Suprapubic skin (tissue), 4 donors: ENCODE results near the gene PAK1IP1. TPM values are rescaled to one million over a fixed set of nuclear protein-coding genes. Genes with fewer than 3 reads are reported as not detected.
"Not testable (repeated sequence)": the region's sequence is repeated elsewhere in the genome, so short reads cannot be mapped to it uniquely, and the experiment has no call there.

Source experiments
- DNase-seq, 2 donors: peaks; one replicate each; pipeline ENCODE4 v3.0.0-alpha.2; 2019; ENCODE audit warnings: low spot score in 2 of 2
- H3K27ac ChIP-seq: fragments of 200-600 bp; sonication (generic); one replicate; pipeline ENCODE4 v1.5.1; 2019
- H3K27me3 ChIP-seq: fragments of 200-600 bp; sonication (generic); one replicate; pipeline ENCODE4 v1.5.1; 2019
- H3K36me3 ChIP-seq: fragments of 200-600 bp; sonication (generic); one replicate; pipeline ENCODE4 v1.5.1; 2019
- H3K4me1 ChIP-seq: fragments of 200-600 bp; sonication (generic); one replicate; pipeline ENCODE4 v1.5.1; 2019
- H3K4me3 ChIP-seq: fragments of 200-600 bp; sonication (generic); one replicate; pipeline ENCODE4 v1.5.1; 2019; ENCODE audit warnings: mild to moderate bottlenecking
- H3K9me3 ChIP-seq: fragments of 200-600 bp; sonication (generic); one replicate; pipeline ENCODE4 v1.5.1; 2019
- CTCF ChIP-seq, 2 donors: fragments of 200-600 bp in 1 of 2; fragments of 450-650 bp in 1 of 2; sonication (generic) in 1 of 2; IDR thresholded peaks; one replicate each; pipeline ENCODE4 v1.5.1; 2016 to 2019; ENCODE audit warnings: antibody characterized with exemption in 2 of 2, mild to moderate bottlenecking in 1 of 2, moderate library complexity in 1 of 2
- EP300 ChIP-seq: sonication (generic); formaldehyde crosslinking; IDR thresholded peaks from one replicate; pipeline ENCODE4 v1.6.1; 2017; ENCODE audit warnings: antibody characterized with exemption
- POLR2A ChIP-seq, 2 donors: fragments of 450-650 bp; IDR thresholded peaks; one replicate each; pipeline ENCODE4 v1.6.1; 2017; ENCODE audit warnings: antibody characterized with exemption in 2 of 2, mild to moderate bottlenecking in 2 of 2, moderate library complexity in 2 of 2
- POLR2AphosphoS5 ChIP-seq, 3 donors: sonication (generic); formaldehyde crosslinking; IDR thresholded peaks; one replicate each; pipeline ENCODE4 v1.6.1; 2017; ENCODE audit warnings: antibody characterized with exemption in 3 of 3
- WGBS: methylation state at CpG from one replicate; pipeline ENCODE4 v1.1.5; 2018; 5-methylcytosine and 5-hydroxymethylcytosine counted together
- total RNA-seq, 4 donors: library from RNA; depleted of rRNA; stranded (reverse); fragments of >200 nt; gene quantifications; one replicate each; pipeline ENCODE4 v1.1.0, GENCODE V29; 2016

Gene PAK1IP1
- total RNA-seq, 4 donors from 2014 or later, result 8.8 to 17.5 (median 13.4) TPM

GRCh38 chr6:10662207-10662606 lies 32.6 kb upstream of the PAK1IP1 start:
- H3K9me3 ChIP-seq, result no peaks in the 10 kb centered on the region
- TF ChIP-seq CTCF (IDR thresholded peaks at IDR 0.05), result no peak
- TF ChIP-seq POLR2AphosphoS5 (IDR thresholded peaks at IDR 0.05), result no peak
- no peak for TF ChIP-seq EP300
- TF ChIP-seq POLR2A (IDR thresholded peaks at IDR 0.05), result no peak
- no peaks in the 10 kb centered on the region for H3K36me3 ChIP-seq
- no peak for DNase-seq
- H3K27me3 ChIP-seq, result no peaks in the 10 kb centered on the region
- no peaks in the 10 kb centered on the region for H3K4me1 ChIP-seq
- H3K4me3 ChIP-seq, result no peak overlapping the region
- WGBS, result 95% methylated on average over 8 of the region's 8 CpGs
- no peak overlapping the region for H3K27ac ChIP-seq

- TF ChIP-seq POLR2A (IDR thresholded peaks at IDR 0.05), result no peak
- TF ChIP-seq EP300, result no peak
- TF ChIP-seq POLR2AphosphoS5 (IDR thresholded peaks at IDR 0.05), result no peak
- no peak for TF ChIP-seq CTCF (IDR thresholded peaks at IDR 0.05)
- Histone ChIP-seq H3K4me3 (no peak overlapping the region), H3K9me3 (no peaks in the 10 kb centered on the region), H3K4me1 (no peaks in the 10 kb centered on the region), H3K27ac (no peak overlapping the region), H3K36me3 (no peaks in the 10 kb centered on the region), H3K27me3 (no peaks in the 10 kb centered on the region)
- no peak for DNase-seq
- 81% methylated on average over 2 of the region's 2 CpGs for WGBS
Measured at GRCh38 chr6:10662742-10663141, 32.0 kb upstream of the PAK1IP1 start.

GRCh38 chr6:10665595-10665994 lies 29.2 kb upstream of the PAK1IP1 start:
- H3K27ac ChIP-seq, H3K9me3 ChIP-seq, H3K36me3 ChIP-seq, H3K4me3 ChIP-seq, DNase-seq, H3K27me3 ChIP-seq, H3K4me1 ChIP-seq: not testable (repeated sequence)
- 54% methylated on average over 1 of the region's 1 CpG for WGBS

- no peaks in the 10 kb centered on the region for H3K4me1 ChIP-seq
Measured at GRCh38 chr6:10668126-10668917, 26.4 kb upstream of the PAK1IP1 start.

GRCh38 chr6:10676403-10676802 lies 18.4 kb upstream of the PAK1IP1 start:
- no peaks in the 10 kb centered on the region for H3K4me1 ChIP-seq
- 90% methylated on average over 7 of the region's 7 CpGs for WGBS
- no peak for DNase-seq
- no peaks in the 10 kb centered on the region for H3K27me3 ChIP-seq
- H3K27ac ChIP-seq, result no peak overlapping the region
- no peaks in the 10 kb centered on the region for H3K9me3 ChIP-seq
- no peak for TF ChIP-seq POLR2AphosphoS5 (IDR thresholded peaks at IDR 0.05)
- no peak for TF ChIP-seq CTCF (IDR thresholded peaks at IDR 0.05)
- no peak for TF ChIP-seq POLR2A (IDR thresholded peaks at IDR 0.05)
- no peak for TF ChIP-seq EP300
- no peak overlapping the region for H3K4me3 ChIP-seq
- no peaks in the 10 kb centered on the region for H3K36me3 ChIP-seq

More at GRCh38 chr6:10668126-10668917, 26.4 kb upstream of the PAK1IP1 start:
- H3K4me3 ChIP-seq, result no peak overlapping the region
- TF ChIP-seq CTCF (IDR thresholded peaks at IDR 0.05) (no peak), EP300 (no peak), POLR2A (IDR thresholded peaks at IDR 0.05) (no peak), POLR2AphosphoS5 (IDR thresholded peaks at IDR 0.05) (no peak)
- no peaks in the 10 kb centered on the region for H3K36me3 ChIP-seq
- no peak for DNase-seq
- H3K27ac ChIP-seq, result no peak overlapping the region
- H3K9me3 ChIP-seq, result no peaks in the 10 kb centered on the region
- H3K27me3 ChIP-seq, result no peaks in the 10 kb centered on the region
- 85% methylated on average over 6 of the region's 6 CpGs for WGBS
